ENCODE results near the gene C16orf92.

GRCh38 chr16:29978081-29978480 is 44.9 kb upstream of the C16orf92 start:
- TF ChIP-seq ZNF274 (IDR thresholded peaks at IDR 0.05; ENCODE audit: low read depth, low read length) (no peak), YY1 (IDR thresholded peaks at IDR 0.05; ENCODE audit: insufficient read depth, insufficient read length) (no peak), SUZ12 (IDR thresholded peaks at IDR 0.05; ENCODE audit: extremely low read depth, insufficient read depth, insufficient read length) (no peak)
